ENCODE results near the gene SIT1.

The SIT1 gene

DNA sequence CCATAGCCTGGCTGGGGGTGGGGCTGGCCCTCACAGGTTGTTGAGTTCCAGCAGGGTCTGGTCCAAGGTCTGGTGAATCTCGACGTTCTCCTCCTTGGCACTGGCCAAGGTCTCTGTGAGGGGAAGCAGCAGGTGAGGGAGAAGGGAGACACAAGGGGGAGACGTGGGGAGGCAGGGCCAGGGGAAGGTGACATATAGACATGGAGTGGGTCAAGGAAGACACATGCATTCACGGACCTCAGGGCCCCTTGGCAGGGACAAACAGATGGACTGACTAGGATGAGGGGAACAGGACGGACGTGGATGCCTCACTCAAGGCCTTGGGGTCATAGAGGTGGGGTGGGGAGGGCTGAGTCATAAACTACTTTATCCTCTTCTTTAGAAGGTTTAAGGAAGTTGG lies 31.3 kb upstream of the SIT1 start:
- no peak for DNase-seq

- no peak for DNase-seq
These were observed 30.7 kb upstream of the SIT1 start for GRCh38 chr9:35681341-35682002.

GRCh38 chr9:35680331-35681105 lies 29.8 kb upstream of the SIT1 start:
- DNase-seq, result no peak

DNA sequence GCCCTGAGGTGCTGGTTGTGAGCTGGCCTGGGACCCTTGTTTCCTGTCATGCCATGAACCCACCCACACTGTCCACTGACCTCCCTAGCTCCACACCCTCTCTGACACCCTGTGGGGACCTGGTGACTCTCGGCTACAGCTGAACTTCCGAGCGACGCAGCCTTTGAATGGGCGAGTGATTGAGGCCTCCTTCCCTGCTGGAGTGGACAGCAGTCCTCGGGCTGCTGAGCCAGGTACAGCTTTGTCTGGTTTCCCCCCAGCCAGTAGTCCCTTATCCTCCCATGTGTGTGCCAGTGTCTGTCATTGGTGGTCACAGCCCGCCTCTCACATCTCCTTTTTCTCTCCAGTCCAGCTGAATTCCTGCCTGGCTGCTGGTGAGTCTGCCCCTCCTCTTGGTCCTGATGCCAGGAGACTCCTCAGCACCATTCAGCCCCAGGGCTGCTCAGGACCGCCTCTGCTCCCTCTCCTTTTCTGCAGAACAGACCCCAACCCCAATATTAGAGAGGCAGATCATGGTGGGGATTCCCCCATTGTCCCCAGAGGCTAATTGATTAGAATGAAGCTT lies 29.1 kb upstream of the SIT1 start:
- DNase-seq, result no peak

DNA sequence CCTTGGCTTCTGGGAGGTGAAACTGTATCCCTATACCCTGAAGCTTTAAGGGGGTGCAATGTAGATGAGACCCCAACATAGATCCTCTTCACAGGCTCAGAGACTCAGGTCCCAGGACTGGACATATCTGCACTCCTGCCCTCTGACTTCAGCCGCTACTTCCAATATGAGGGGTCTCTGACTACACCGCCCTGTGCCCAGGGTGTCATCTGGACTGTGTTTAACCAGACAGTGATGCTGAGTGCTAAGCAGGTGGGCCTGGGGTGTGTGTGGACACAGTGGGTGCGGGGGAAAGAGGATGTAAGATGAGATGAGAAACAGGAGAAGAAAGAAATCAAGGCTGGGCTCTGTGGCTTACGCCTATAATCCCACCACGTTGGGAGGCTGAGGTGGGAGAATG lies 28.4 kb upstream of the SIT1 start:
- no peak for DNase-seq

DNA sequence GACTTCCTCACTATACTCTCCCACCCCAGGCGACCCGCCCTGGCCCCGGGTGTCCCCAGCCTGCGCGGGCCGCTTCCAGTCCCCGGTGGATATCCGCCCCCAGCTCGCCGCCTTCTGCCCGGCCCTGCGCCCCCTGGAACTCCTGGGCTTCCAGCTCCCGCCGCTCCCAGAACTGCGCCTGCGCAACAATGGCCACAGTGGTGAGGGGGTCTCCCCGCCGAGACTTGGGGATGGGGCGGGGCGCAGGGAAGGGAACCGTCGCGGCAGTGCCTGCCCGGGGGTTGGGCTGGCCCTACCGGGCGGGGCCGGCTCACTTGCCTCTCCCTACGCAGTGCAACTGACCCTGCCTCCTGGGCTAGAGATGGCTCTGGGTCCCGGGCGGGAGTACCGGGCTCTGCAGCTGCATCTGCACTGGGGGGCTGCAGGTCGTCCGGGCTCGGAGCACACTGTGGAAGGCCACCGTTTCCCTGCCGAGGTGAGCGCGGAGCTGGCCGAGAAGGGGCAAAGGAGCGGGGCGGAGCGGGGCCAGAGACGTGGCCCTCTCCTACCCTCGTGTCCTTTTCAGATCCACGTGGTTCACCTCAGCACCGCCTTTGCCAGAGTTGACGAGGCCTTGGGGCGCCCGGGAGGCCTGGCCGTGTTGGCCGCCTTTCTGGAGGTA lies 25.1 kb upstream of the SIT1 start:
- DNase-seq, result peak; percentile 26 to 37

- no peak for DNase-seq
These were observed 24.5 kb upstream of the SIT1 start for GRCh38 chr9:35675204-35675603.

- no peak for DNase-seq
These were observed 23.3 kb upstream of the SIT1 start for GRCh38 chr9:35674025-35674361.

GRCh38 chr9:35673132-35674024 lies 22.6 kb upstream of the SIT1 start, which contains the start of gene CA9:
TSS of gene CA9 (plus strand) at chr9:35673928. CDS start at chr9:35673960, 32 bp downstream.
- DNase-seq, result no peak

GRCh38 chr9:35669331-35670145 lies 18.8 kb upstream of the SIT1 start:
- no peak for DNase-seq

GRCh38 chr9:35667939-35668338 lies 17.2 kb upstream of the SIT1 start:
- DNase-seq, result no peak

- DNase-seq, result no peak
These were observed 15.8 kb upstream of the SIT1 start for GRCh38 chr9:35666549-35666948.

DNA sequence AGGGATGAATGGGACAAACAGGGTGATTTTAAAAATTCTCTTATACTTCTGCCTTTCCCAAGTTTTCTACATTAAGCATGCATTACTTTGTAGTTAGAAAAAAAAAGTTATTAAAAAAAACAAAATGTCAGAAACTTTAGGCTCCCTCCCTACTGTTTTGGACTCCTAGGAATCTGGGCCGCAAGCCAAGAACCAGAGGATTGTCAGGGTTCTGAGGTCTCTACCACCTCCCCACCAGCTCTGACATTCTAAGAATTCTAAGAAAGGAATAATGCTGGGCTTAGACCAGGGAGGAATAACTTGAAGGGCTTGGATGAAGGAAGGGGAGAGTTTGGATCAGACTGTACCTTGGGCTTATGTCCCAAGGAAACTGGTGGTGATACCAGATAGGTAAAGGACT lies 15.3 kb upstream of the SIT1 start:
- no peak for DNase-seq

GRCh38 chr9:35665471-35665818 lies 14.7 kb upstream of the SIT1 start:
- DNase-seq, result no peak

DNA sequence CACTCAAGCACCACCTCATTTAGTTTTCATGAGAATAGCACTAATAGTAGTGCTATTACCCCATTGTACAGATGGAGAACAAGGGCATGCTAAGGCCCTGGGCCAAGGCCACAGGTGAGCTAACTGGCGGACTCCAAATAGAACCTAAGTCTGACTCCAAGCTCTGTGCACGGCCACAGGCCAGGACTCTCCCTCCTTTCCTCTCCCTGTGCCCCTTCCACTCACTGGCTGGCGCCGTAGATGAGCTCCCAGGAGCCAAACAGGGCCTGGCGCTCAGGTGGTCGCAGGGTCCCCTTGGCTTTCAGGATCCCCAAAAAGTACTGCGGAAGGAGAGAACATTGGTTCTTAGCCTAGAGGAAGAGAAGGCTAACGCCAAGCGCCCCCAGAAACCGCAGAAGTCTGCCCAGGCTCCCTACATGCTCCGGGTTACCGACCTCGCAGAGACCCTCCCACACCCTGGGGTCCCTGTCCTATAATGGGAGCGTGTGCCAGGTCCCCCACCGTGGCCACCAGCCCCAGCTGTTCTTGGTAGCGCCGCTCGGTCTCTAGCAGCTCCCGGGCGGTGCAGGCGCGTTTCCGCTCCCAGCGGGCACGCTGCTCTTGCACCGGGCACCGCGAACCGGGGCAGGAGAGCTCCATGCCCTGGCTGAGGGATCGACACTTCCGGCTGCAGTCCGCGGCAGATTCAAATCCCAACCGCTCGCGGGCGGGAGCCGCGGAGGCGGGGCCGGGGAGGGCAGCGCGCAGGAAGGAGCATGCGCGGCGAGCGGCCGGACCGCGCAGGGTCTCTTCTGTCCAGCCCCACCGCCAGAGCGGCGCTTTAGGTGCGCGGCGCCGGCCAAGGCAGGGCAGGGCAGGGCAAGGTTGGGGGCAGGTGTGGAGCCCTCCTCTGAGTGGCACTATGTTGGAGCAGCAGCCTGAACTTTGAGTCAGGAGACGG lies 14.1 kb upstream of the SIT1 start, which contains the start of gene ARHGEF39:
Gene ARHGEF39, minus strand, starts transcription at position 665 of the 940 bp plus-strand sequence. Its CDS starts 26 bp downstream, at position 639.
- DNase-seq, result peak; percentile 58 to 73

DNA sequence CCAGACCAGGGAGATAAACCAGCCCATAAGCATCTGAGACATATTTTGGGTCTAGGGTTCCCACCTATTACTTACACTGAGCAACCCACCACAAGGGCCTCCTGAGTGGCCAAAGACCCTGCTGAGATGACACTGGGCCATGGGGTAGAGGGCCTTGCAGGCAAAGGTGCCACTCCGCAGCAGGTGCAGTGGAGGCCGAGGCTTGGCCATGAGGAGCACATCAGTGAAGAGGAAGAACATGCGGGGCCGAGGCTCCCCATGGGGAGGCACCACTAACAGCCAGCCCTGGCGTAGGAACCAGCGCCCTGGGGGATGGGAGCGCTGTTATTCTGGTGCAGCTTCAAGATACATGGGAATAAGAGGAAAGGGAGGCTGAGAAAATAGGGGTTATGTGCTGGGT lies 11.7 kb upstream of the SIT1 start:
- DNase-seq, result no peak

GRCh38 chr9:35661756-35662350 lies 11.1 kb upstream of the SIT1 start:
- DNase-seq, result peak; percentile 61 to 70

DNA sequence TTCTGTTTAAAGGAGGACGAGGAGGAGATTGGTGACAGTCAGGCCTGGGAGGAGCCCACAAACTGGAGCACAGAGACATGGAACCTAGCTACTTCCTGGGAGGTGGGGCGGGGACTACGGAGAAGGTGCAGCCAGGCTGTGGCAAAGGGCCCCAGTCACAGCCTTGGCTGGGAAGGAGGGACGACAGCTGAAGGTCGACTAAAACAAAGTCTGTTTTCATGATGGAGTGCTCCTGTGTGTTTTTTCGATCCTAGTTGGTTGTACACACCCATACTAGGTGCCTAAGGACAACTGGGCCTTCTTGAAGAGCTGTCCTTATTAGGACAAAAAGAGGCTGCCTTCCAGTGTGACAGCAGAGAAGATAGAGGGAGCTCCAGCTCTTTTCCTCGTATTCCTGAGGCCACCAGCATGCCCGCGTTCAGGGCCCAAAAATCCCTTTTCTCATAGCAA lies 10.3 kb upstream of the SIT1 start:
- DNase-seq, result no peak

DNA sequence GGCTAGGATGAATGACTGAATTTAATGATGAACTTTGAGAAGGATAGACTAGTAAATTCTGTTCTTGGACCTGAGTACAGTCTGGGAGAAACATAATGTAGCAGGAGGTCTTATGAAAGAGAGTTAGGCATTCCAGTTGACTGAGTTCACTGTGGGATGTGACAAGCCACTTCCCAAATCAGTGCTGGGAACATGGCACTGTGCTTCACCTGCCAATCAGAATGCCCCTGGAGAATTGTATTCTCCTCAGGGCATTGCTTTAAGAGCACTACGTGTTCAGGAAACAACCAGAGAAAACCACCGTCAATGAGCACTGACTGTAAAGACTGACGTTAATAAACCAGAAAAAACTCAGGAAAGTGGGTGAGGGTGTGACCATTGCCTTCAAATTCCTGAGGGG lies 8.6 kb upstream of the SIT1 start:
- no peak for DNase-seq

DNA sequence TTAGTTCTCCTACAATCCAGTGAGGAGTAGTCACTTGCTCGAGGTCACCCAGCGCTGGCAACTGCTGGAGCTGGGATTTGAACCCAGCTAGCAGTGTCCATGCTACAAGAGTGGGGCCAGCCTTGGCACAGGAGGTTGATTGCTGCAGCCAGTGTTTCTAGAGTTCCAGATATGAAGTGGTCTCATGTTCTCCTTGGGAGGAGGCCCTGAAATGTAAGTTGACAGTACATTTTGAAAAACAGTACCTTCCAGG lies 8.2 kb upstream of the SIT1 start:
- DNase-seq, result peak in 1 of 2 donors; percentile 21

Measured in CD4-positive, alpha-beta T cell treated with Interleukin-1 beta for 1 hour (primary cell).